GM18507 (cell line): ENCODE data around the gene ZNF565.
A peak's percentile ranks its signal among the peaks of the same experiment; 100 is the strongest.
"Not testable (repeated sequence)": the region's sequence is repeated elsewhere in the genome, so short reads cannot be mapped to it uniquely, and the experiment has no call there.

ENCODE experiments used
- DNase-seq: peaks from one replicate; pipeline ENCODE4 v3.0.0; 2011; ENCODE audit warnings: low read depth; ENCODE audit not compliant: insufficient read length; ENCODE audit errors: extremely low spot score
- FAIRE-seq: peaks from 2 replicates; lab custom pipeline; 2011; peaks lifted over from hg19 to GRCh38; lab: Jason Lieb, UNC

ZNF565 gene

GRCh38 chr19:36215276-36216123 is 1.0 kb upstream of the ZNF565 start:
- DNase-seq = no peak
- FAIRE-seq = no peak

- DNase-seq (no peak), FAIRE-seq (no peak)
Observed at GRCh38 chr19:36212895-36213294, 1.6 kb downstream of the ZNF565 start.

DNA sequence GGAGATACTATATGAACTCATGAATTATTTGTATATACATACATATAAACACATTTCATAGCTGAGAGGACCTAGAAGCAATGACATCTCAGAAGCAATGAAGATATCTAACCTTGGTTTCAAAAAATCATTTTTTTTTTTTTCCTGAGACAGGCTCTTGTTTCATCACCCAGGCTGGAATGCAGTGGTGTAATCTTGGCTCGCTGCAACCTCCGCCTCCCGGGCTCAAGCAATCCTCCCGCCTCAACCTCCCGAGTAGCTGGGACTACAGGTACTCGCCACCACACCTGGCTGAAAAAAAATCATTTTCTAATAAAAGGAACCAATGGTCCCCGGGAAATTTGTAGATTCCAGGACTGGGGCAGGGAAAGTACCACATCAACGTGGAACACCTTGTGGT is 4.0 kb downstream of the ZNF565 start:
- no peak for DNase-seq

GRCh38 chr19:36209372-36209771 is 5.1 kb downstream of the ZNF565 start:
- DNase-seq = no peak
- FAIRE-seq = no peak

More for the DNA sequence above, 4.0 kb downstream of the ZNF565 start:
- FAIRE-seq = no peak

- DNase-seq = no peak
Observed at GRCh38 chr19:36207605-36208252, 6.7 kb downstream of the ZNF565 start.

DNA sequence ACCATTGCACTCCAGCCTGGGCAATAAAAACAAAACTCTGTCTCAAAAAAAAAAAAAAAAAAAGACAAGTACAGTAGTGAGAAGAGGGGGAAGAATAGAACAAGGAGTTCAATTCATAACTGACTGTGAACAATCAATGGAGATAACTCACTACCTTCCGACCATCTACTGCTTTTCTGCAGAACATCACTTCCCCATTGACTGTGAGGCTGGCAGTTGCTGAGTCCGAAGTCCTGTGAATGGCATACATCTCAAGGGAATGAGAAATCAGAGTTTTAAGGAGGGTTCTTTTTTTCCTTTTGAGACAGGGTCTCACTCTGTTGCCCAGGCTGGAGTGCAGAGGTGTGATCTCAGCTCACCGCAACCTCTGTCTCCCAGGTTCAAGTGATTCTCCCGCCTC is 11.2 kb downstream of the ZNF565 start:
- DNase-seq = no peak
- no peak for FAIRE-seq

More at GRCh38 chr19:36207605-36208252, 6.7 kb downstream of the ZNF565 start:
- FAIRE-seq = peak; percentile 47

DNA sequence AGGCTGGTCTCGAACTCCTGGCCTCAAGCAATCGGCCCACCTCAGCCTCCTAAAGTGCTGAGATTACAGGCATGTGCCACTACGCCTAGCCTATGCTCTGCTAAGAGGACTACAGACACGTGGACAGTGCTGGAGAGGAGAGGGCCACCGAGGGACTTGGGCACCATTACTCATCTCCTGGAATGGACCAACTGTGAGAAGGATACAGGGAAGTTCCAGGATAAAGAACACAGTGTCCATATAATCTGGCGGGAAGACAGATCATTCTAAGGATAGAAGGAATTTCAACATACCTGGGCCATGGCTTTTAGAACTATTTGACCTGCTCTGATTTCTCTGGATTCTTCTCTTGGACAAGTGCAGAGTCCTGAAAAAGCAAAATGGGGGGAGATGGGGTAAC is 12.8 kb downstream of the ZNF565 start:
- FAIRE-seq (no peak), DNase-seq (no peak)

GRCh38 chr19:36198119-36198518 is 16.3 kb downstream of the ZNF565 start:
- DNase-seq = no peak
- no peak for FAIRE-seq

DNA sequence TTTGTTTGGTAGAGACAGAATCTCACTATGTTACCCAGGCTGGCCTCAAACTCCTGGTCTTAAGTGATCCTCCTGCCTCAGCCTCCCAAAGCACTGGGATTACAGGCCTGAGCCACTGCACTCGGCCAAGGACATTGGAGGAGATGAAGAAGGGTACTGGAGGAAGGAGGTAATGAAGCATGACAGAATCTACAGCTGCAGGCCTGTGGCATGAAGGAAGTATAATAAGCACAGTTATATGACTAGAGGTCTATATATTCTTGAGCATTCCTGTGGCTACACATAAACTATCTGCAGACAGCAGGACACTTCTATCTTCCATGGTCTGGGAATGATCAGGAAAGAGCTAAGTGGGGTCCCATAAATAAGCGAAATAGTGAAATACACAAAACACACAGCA is 18.2 kb downstream of the ZNF565 start:
- no peak for DNase-seq
- FAIRE-seq = no peak

GRCh38 chr19:36186722-36187121 is 27.7 kb downstream of the ZNF565 start:
- not testable (repeated sequence) for FAIRE-seq, DNase-seq

DNA sequence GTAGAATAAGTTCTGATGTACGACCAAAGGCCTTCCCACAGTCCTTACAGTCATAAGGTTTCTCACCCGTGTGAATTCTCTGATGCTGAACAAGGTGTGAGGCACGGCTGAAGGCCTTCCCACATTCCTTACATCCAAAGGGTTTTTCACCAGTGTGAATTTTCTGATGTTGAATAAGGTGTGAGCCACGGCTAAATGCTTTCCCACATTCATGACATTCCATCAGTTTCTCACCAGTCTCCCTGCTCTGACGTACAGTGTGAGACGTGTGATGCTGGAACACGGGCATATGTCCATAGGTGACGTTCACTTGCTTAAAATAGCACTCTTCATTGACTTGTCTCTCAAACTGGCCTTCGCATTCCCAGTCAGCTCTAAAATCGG is 31.2 kb downstream of the ZNF565 start:
- DNase-seq (no peak), FAIRE-seq (no peak)

DNA sequence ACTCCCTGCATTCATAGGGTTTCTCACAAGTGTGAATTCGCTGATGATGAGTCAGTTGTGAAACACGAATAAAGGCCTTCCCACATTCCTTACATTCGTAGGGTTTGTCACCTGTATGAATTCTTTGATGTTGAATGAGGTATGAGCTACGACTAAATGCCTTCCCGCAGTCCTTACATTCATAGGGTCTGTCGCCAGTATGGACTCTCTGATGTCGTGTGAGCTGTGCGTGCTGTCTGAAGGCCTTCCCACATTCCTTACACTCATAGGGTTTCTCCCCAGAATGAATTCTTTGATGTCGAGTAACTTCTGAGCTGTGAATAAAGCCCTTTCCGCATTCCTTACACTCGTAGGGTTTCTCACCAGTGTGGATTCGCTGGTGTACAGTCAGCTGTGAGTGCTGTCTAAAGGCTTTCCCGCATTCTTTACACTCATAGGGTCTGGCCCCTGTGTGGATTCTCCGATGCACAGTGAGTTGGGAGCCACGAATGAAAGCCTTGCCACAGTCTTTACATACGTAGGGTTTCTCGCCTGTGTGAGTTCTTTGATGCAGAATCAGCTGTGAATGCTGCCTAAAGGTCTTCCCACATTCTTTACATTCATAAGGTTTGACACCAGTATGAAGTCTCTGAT is 31.7 kb downstream of the ZNF565 start:
- FAIRE-seq = no peak
- DNase-seq = no peak

- not testable (repeated sequence) for DNase-seq, FAIRE-seq
Observed at GRCh38 chr19:36179077-36179476, 35.4 kb downstream of the ZNF565 start.

- DNase-seq, FAIRE-seq: not testable (repeated sequence)
Observed at GRCh38 chr19:36173846-36174245, 40.6 kb downstream of the ZNF565 start.

- no peak for FAIRE-seq
- no peak for DNase-seq
Observed at GRCh38 chr19:36172852-36173251, 41.6 kb downstream of the ZNF565 start.

- FAIRE-seq = no peak
- DNase-seq = no peak
Observed at GRCh38 chr19:36169084-36169760, 45.2 kb downstream of the ZNF565 start.

- no peak for DNase-seq
- FAIRE-seq = no peak
Observed at GRCh38 chr19:36163813-36164212, 50.7 kb downstream of the ZNF565 start.

GRCh38 chr19:36160821-36161596 is 53.5 kb downstream of the ZNF565 start:
- FAIRE-seq (no peak), DNase-seq (no peak)

- no peak for DNase-seq
- no peak for FAIRE-seq
Observed at GRCh38 chr19:36153126-36153525, 61.3 kb downstream of the ZNF565 start.
